HEK293T (cell line): Measurements from ENCODE around the gene DAPP1.

ENCODE experiments used
- SP1 ChIP-seq: fragments of 450-650 bp; IDR thresholded peaks from 2 replicates; pipeline ENCODE4 v1.6.1; 2017
- SUZ12 ChIP-seq: fragments of 450-650 bp; IDR thresholded peaks from 2 replicates; pipeline ENCODE4 v1.6.1; 2016; ENCODE audit warnings: mild to moderate bottlenecking
- ZNF384 ChIP-seq: fragments of 450-650 bp; IDR thresholded peaks from 2 replicates; pipeline ENCODE4 v1.6.1; 2016

DNA sequence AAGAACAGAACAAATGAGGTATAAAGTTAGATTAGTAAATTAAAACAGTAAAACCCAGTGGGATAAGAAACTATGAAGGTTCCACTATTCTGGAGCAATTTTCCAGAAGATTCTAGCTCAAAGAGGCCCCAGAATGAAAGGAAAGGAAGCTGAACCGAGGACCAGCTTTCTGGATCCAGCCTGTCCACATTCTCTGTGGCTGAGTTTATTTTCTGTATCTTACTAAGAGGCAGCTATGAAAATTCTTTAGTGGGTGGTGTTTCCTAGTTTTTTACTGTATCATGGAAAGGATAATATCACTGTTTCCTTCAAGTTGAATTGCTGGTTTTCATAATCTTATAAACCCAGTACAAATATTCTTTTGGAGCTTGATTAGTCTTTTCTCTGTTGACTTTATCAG, 11.8 kb downstream of the DAPP1 start:
- no peak for TF ChIP-seq SP1
- TF ChIP-seq SUZ12, result no peak
- no peak for TF ChIP-seq ZNF384
